Keratinocyte (primary cell): ENCODE measurements around the gene ZNF670.

ENCODE experiments used
- CTCF ChIP-seq, 3 experiments: IDR thresholded peaks in 1 of 3; conservative IDR thresholded peaks in 1 of 3; optimal IDR thresholded peaks in 1 of 3; 2 replicates in 2 of 3; 3 replicates in 1 of 3; pipeline versions ENCODE3 to v1.5.1; 2011; ENCODE audit warnings: low read length in 3 of 3, mild to moderate bottlenecking in 3 of 3, moderate library complexity in 2 of 3, control low read depth in 1 of 3, inconsistent platforms in 1 of 3; ENCODE audit not compliant: insufficient read depth in 2 of 3; ENCODE audit errors: extremely low read depth in 1 of 3
- EZH2 ChIP-seq: IDR thresholded peaks from one replicate; pipeline ENCODE4 v1.6.1; 2012; ENCODE audit warnings: inconsistent platforms, mild to moderate bottlenecking, low read length, moderate library complexity

- TF ChIP-seq CTCF (optimal IDR thresholded peaks at IDR 0.05 in 1 of 3, IDR thresholded peaks at IDR 0.05 in 1 of 3, conservative IDR thresholded peaks at IDR 0.05 in 1 of 3; ENCODE audit: extremely low read depth in 1 of 3, insufficient read depth in 2 of 3, low read length in 3 of 3) (no peak), EZH2 (no peak)
These were observed 6.7 kb upstream of the ZNF670 start for GRCh38 chr1:247085310-247085709.
